Activated CD4-positive, alpha-beta T cell treated with anti-CD3 and anti-CD28 coated beads, Interleukin-2, amount 10 ng/mL, durations not matched to agents 7 days and 5 days (primary cell): Measurements from ENCODE around the gene MIEN1. TPM values are rescaled to one million over a fixed set of nuclear protein-coding genes. Genes with fewer than 3 reads are reported as not detected.
A peak's percentile ranks its signal among the peaks of the same experiment; 100 is the strongest.
"Not testable (repeated sequence)": the region's sequence is repeated elsewhere in the genome, so short reads cannot be mapped to it uniquely, and the experiment has no call there.

Source experiments
- CTCF ChIA-PET: fragments of 350-600 bp; sonication (Branson Sonifier 250); formaldehyde crosslinking; loops from one replicate; lab custom pipeline; 2021; ENCODE audit warnings: antibody characterized with exemption; lab: Charles Lee
- POLR2A ChIA-PET: fragments of 350-600 bp; sonication (Branson Sonifier 250); formaldehyde crosslinking; loops from one replicate; lab custom pipeline; 2021; ENCODE audit warnings: antibody characterized with exemption; lab: Charles Lee
- DNase-seq: peaks from one replicate; pipeline ENCODE4 v3.0.0-alpha.2; 2020
- H3K27ac Mint-ChIP-seq: one replicate; pipeline ENCODE4 v1.8.0; 2021; ENCODE audit warnings: mild to moderate bottlenecking, moderate library complexity, mixed read lengths
- H3K27me3 Mint-ChIP-seq: one replicate; pipeline ENCODE4 v1.8.0; 2021; ENCODE audit warnings: mixed read lengths
- H3K36me3 Mint-ChIP-seq: one replicate; pipeline ENCODE4 v1.8.0; 2021; ENCODE audit warnings: low read depth, mixed read lengths
- H3K4me1 Mint-ChIP-seq: one replicate; pipeline ENCODE4 v1.8.0; 2021; ENCODE audit warnings: mixed read lengths
- H3K4me3 Mint-ChIP-seq: one replicate; pipeline ENCODE4 v1.8.0; 2021; ENCODE audit warnings: mild to moderate bottlenecking, moderate library complexity, mixed read lengths
- H3K9me3 Mint-ChIP-seq: one replicate; pipeline ENCODE4 v1.8.0; 2021; ENCODE audit warnings: mixed read lengths
- total RNA-seq, 2 experiments: library from RNA; stranded (reverse); gene quantifications; one replicate each; pipeline ENCODE4 v1.2.3, GENCODE V29; 2021

The MIEN1 gene
- total RNA-seq, 2 experiments from 2014 or later = 49.7 to 50.2 TPM

GRCh38 chr17:39716879-39717536 is 13.3 kb downstream of the MIEN1 start:
- no peak for DNase-seq
- ChIA-PET POLR2A (no interaction called here), CTCF (no interaction called here)
- Mint-ChIP-seq H3K4me1 (no peaks in the 10 kb centered on the region), H3K9me3 (no peaks in the 10 kb centered on the region), H3K27me3 (no peaks in the 10 kb centered on the region), H3K27ac (no peak overlapping the region), H3K4me3 (no peak overlapping the region), H3K36me3 (no peaks in the 10 kb centered on the region)

DNA sequence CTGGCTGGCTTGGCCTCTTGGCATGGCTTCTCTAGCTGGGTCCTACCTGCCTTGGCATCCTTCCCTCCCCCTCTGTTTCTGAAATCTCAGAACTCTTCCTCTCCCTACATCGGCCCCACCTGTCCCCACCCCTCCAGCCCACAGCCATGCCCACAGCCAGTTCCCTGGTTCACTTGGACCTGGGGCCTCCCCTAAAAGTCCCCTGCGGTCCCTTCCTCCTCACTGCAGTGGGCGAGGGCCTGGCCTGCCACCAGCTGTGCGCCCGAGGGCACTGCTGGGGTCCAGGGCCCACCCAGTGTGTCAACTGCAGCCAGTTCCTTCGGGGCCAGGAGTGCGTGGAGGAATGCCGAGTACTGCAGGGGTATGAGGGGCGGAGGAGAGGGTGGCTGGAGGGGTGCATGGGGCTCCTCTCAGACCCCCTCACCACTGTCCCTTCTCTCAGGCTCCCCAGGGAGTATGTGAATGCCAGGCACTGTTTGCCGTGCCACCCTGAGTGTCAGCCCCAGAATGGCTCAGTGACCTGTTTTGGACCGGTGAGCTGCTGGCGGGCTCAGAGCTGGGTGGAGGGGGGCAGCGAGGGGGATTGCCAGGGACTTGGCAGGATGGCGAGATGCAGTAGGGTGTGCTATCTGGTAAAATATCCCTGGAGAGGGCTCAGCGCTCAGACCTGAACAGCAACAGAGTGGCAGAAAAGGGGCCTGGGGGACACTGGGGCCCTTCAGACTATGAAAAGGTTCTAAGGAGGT is 14.1 kb downstream of the MIEN1 start:
- H3K27me3 Mint-ChIP-seq = no peaks in the 10 kb centered on the region
- DNase-seq = no peak
- H3K4me1 Mint-ChIP-seq = no peaks in the 10 kb centered on the region
- H3K4me3 Mint-ChIP-seq = no peak overlapping the region
- ChIA-PET CTCF (no interaction called here), POLR2A (no interaction called here)
- H3K27ac Mint-ChIP-seq = no peak overlapping the region
- H3K36me3 Mint-ChIP-seq = no peaks in the 10 kb centered on the region
- H3K9me3 Mint-ChIP-seq = no peaks in the 10 kb centered on the region

- Mint-ChIP-seq H3K27me3 (no peaks in the 10 kb centered on the region), H3K9me3 (no peaks in the 10 kb centered on the region), H3K4me3 (no peak overlapping the region), H3K27ac (no peak overlapping the region), H3K4me1 (no peaks in the 10 kb centered on the region), H3K36me3 (no peaks in the 10 kb centered on the region)
- no peak for DNase-seq
- ChIA-PET CTCF (interaction anchor here (3.0 kb wide), 1 partner anchor 15 kb away, joined by 8 read pairs; the partner anchor contains the start of gene MIEN1), POLR2A (no interaction called here)
Observed at GRCh38 chr17:39715375-39716072, 14.8 kb downstream of the MIEN1 start.

- no peaks in the 10 kb centered on the region for H3K9me3 Mint-ChIP-seq
- H3K27ac Mint-ChIP-seq = no peak overlapping the region
- ChIA-PET POLR2A (no interaction called here), CTCF (interaction anchor here (1.3 to 3.0 kb wide), 3 partner anchors 16 to 93 kb away, joined by 3 to 8 read pairs (median 4); partner anchors contain the start of genes MIEN1 and PNMT)
- H3K4me1 Mint-ChIP-seq = peaks cover 4% of the 10 kb centered on the region
- no peak for DNase-seq
- H3K4me3 Mint-ChIP-seq = no peak overlapping the region
- no peaks in the 10 kb centered on the region for H3K27me3 Mint-ChIP-seq
- H3K36me3 Mint-ChIP-seq = no peaks in the 10 kb centered on the region
Observed at GRCh38 chr17:39714234-39714633, 16.1 kb downstream of the MIEN1 start.

DNA sequence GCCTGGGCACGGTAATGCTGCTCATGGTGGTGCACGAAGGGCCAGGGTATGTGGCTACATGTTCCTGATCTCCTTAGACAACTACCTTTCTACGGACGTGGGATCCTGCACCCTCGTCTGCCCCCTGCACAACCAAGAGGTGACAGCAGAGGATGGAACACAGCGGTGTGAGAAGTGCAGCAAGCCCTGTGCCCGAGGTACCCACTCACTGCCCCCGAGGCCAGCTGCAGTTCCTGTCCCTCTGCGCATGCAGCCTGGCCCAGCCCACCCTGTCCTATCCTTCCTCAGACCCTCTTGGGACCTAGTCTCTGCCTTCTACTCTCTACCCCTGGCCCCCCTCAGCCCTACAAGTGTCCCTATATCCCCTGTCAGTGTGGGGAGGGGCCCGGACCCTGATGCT is 18.5 kb downstream of the MIEN1 start:
- no peaks in the 10 kb centered on the region for H3K27me3 Mint-ChIP-seq
- ChIA-PET CTCF (no interaction called here), POLR2A (no interaction called here)
- H3K4me1 Mint-ChIP-seq = peaks cover 22% of the 10 kb centered on the region
- H3K36me3 Mint-ChIP-seq = no peaks in the 10 kb centered on the region
- no peak for DNase-seq
- H3K27ac Mint-ChIP-seq = no peak overlapping the region
- H3K9me3 Mint-ChIP-seq = no peaks in the 10 kb centered on the region
- H3K4me3 Mint-ChIP-seq = no peak overlapping the region

GRCh38 chr17:39711071-39711470 is 19.3 kb downstream of the MIEN1 start:
- CTCF ChIA-PET = interaction anchor here (1.2 kb wide), 1 partner anchor 269 kb away, joined by 3 read pairs; the partner anchor contains the start of gene PSMD3
- H3K36me3 Mint-ChIP-seq, H3K9me3 Mint-ChIP-seq, DNase-seq, H3K27ac Mint-ChIP-seq, H3K27me3 Mint-ChIP-seq, H3K4me3 Mint-ChIP-seq, POLR2A ChIA-PET: not testable (repeated sequence)
- H3K4me1 Mint-ChIP-seq = peaks cover 27% of the 10 kb centered on the region

- H3K27me3 Mint-ChIP-seq = no peaks in the 10 kb centered on the region
- no peaks in the 10 kb centered on the region for H3K36me3 Mint-ChIP-seq
- ChIA-PET POLR2A (no interaction called here), CTCF (interaction anchor here (1.2 kb wide), 1 partner anchor 270 kb away, joined by 3 read pairs; the partner anchor contains the start of gene PSMD3)
- peak overlapping the region; percentile 70 for H3K27ac Mint-ChIP-seq
- H3K4me3 Mint-ChIP-seq = no peak overlapping the region
- DNase-seq = no peak
- no peaks in the 10 kb centered on the region for H3K9me3 Mint-ChIP-seq
- peaks cover 27% of the 10 kb centered on the region for H3K4me1 Mint-ChIP-seq
Observed at GRCh38 chr17:39709998-39710964, 20.1 kb downstream of the MIEN1 start.

GRCh38 chr17:39709319-39709997 is 20.9 kb downstream of the MIEN1 start:
- CTCF ChIA-PET = no interaction called here
- peaks cover 27% of the 10 kb centered on the region for H3K4me1 Mint-ChIP-seq
- DNase-seq = no peak
- POLR2A ChIA-PET = no interaction called here
- H3K9me3 Mint-ChIP-seq = no peaks in the 10 kb centered on the region
- peak overlapping the region; percentile 70 for H3K27ac Mint-ChIP-seq
- no peaks in the 10 kb centered on the region for H3K36me3 Mint-ChIP-seq
- no peaks in the 10 kb centered on the region for H3K27me3 Mint-ChIP-seq
- H3K4me3 Mint-ChIP-seq = no peak overlapping the region

- Mint-ChIP-seq H3K27ac (peak overlapping the region; percentile 64), H3K4me3 (no peak overlapping the region), H3K36me3 (no peaks in the 10 kb centered on the region), H3K9me3 (no peaks in the 10 kb centered on the region), H3K4me1 (peaks cover 28% of the 10 kb centered on the region), H3K27me3 (peaks cover 14% of the 10 kb centered on the region)
- DNase-seq = peak; percentile 46
- POLR2A ChIA-PET = no interaction called here
- CTCF ChIA-PET = interaction anchor here (1.1 kb wide), 1 partner anchor 11 kb away, joined by 4 read pairs; no protein-coding TSS in a partner anchor
Observed at GRCh38 chr17:39706921-39707337, 23.4 kb downstream of the MIEN1 start.

DNA sequence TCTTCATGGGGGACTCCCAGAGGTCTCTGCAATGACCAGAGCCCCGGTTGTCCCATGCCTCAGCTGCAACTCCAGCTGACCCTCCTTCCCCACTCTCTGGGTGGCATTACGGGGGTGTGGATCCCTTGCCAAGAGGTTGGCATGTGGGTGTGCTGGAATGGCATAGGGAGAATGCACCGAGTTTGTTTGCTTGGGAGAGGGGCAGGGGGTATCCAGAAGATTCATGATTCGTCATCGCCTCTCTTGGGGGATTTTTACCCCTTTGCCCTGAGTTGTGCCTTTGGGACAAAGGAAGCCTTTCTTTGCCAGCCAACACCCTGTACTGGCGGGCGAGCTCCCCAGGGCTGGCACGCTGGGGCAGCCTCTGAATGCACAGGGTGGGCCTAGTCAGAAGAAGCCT is 23.9 kb downstream of the MIEN1 start:
- peaks cover 20% of the 10 kb centered on the region for H3K27me3 Mint-ChIP-seq
- CTCF ChIA-PET = no interaction called here
- peak overlapping the region; percentile 64 for H3K27ac Mint-ChIP-seq
- no peak for DNase-seq
- no peak overlapping the region for H3K4me3 Mint-ChIP-seq
- H3K36me3 Mint-ChIP-seq = no peaks in the 10 kb centered on the region
- POLR2A ChIA-PET = no interaction called here
- peaks cover 28% of the 10 kb centered on the region for H3K4me1 Mint-ChIP-seq
- no peaks in the 10 kb centered on the region for H3K9me3 Mint-ChIP-seq

DNA sequence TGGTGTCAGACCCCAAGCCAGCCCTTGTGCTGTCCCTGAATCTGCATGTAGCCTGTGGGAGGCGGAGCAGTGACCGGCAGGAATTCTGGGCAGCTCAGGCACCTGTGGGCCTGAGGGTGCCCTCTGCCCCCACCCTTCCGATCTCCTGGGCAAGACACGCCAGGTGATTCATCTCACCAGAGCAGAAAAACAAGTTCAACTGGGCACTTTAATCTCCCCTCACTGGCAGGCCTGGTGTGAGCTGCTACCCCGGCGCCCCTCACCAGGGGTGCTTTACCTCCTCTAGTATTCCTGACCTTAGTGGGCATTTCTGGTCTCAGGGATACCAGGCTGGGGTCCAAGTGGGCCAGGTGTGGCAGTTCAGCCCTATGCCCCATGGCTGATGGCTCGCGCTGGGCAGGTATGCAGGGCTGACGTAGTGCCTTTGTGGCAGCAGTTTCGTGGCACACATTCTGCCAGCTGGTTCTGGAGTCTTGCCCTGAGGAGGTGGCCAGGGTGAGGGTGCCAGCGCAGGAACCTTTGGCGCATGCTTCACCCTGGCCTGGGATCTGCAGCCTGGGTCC is 24.5 kb downstream of the MIEN1 start:
- CTCF ChIA-PET = interaction anchor here (1.5 kb wide), 1 partner anchor 75 kb away, joined by 4 read pairs; no protein-coding TSS in a partner anchor
- no peak for DNase-seq

More for the DNA sequence above, 24.5 kb downstream of the MIEN1 start:
- Mint-ChIP-seq H3K4me1 (peaks cover 28% of the 10 kb centered on the region), H3K27ac (no peak overlapping the region), H3K27me3 (peaks cover 25% of the 10 kb centered on the region), H3K9me3 (no peaks in the 10 kb centered on the region), H3K36me3 (no peaks in the 10 kb centered on the region), H3K4me3 (no peak overlapping the region)
- POLR2A ChIA-PET = no interaction called here
